Vagina (tissue), 2 donors: Measurements from ENCODE around the gene VWA3A.
"Not testable (repeated sequence)": the region's sequence is repeated elsewhere in the genome, so short reads cannot be mapped to it uniquely, and the experiment has no call there.

Source experiments
- POLR2A ChIP-seq, 2 donors: fragments of 450-650 bp; IDR thresholded peaks; one replicate each; pipeline ENCODE4 v1.6.1; 2017; ENCODE audit warnings: antibody characterized with exemption in 2 of 2, mild to moderate bottlenecking in 2 of 2, moderate library complexity in 2 of 2
- POLR2AphosphoS5 ChIP-seq, 2 donors: sonication (generic); formaldehyde crosslinking; IDR thresholded peaks; one replicate each; pipeline ENCODE4 v1.9.0; 2017; ENCODE audit warnings: antibody characterized with exemption in 2 of 2, mild to moderate bottlenecking in 2 of 2, low read depth in 1 of 2; ENCODE audit not compliant: insufficient read depth in 1 of 2
- TF ChIP-seq, protein P1 (sequence below), 3 experiments: fragments of 450-650 bp in 2 of 3; fragments of 200-600 bp in 1 of 3; sonication (generic) in 1 of 3; IDR thresholded peaks; one replicate each; pipeline ENCODE4 v1.5.1; 2017 to 2019; ENCODE audit warnings: antibody characterized with exemption in 3 of 3, mild to moderate bottlenecking in 2 of 3, moderate library complexity in 2 of 3

DNA sequence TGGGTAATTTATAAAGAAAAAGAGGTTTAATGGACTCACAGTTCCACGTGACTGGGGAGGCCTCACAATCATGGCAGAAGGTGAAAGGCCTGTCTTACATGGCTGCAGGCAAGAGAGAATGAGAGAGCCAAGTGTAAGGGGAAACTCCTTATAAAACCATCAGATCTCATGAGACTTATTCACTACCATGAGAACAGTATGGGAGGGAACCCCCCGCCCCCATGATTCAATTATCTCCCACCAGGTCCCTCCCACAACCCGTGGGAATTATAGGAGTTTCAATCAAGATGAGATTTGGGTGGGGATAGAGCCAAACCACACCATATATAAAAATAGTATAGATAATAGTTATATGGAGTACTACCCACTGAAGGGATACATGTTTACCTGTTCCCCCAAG is 48.5 kb upstream of the VWA3A start:
- TF ChIP-seq POLR2A (IDR thresholded peaks at IDR 0.05); POLR2AphosphoS5 (IDR thresholded peaks at IDR 0.05; ENCODE audit: insufficient read depth in 1 of 2, low read depth in 1 of 2): not testable (repeated sequence)
- TF ChIP-seq, protein P1, sequence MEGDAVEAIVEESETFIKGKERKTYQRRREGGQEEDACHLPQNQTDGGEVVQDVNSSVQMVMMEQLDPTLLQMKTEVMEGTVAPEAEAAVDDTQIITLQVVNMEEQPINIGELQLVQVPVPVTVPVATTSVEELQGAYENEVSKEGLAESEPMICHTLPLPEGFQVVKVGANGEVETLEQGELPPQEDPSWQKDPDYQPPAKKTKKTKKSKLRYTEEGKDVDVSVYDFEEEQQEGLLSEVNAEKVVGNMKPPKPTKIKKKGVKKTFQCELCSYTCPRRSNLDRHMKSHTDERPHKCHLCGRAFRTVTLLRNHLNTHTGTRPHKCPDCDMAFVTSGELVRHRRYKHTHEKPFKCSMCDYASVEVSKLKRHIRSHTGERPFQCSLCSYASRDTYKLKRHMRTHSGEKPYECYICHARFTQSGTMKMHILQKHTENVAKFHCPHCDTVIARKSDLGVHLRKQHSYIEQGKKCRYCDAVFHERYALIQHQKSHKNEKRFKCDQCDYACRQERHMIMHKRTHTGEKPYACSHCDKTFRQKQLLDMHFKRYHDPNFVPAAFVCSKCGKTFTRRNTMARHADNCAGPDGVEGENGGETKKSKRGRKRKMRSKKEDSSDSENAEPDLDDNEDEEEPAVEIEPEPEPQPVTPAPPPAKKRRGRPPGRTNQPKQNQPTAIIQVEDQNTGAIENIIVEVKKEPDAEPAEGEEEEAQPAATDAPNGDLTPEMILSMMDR (IDR thresholded peaks at IDR 0.05) = not testable (repeated sequence)
